Brain microvascular endothelial cell (primary cell): ENCODE data around the gene TARBP1.

Experiments used
- DNase-seq: peaks from one replicate; pipeline ENCODE4 v3.0.0-alpha.2; 2020
- H3K27ac ChIP-seq: fragments of 250-450 bp; sonication (Bioruptor Pico); 2 replicates; pipeline ENCODE4 v1.5.1; 2020; ENCODE audit warnings: mild to moderate bottlenecking, moderate library complexity
- H3K27me3 ChIP-seq: fragments of 250-450 bp; sonication (Bioruptor Pico); replicated peaks from 2 replicates; pipeline ENCODE4 v1.5.1; 2020; ENCODE audit warnings: mild to moderate bottlenecking
- H3K36me3 ChIP-seq: fragments of 250-450 bp; sonication (Bioruptor Pico); replicated peaks from 2 replicates; pipeline ENCODE4 v1.5.1; 2020; ENCODE audit warnings: mild to moderate bottlenecking
- H3K4me3 ChIP-seq: 2 replicates; pipeline ENCODE4 v1.5.1; 2011; ENCODE audit warnings: low read depth, mild to moderate bottlenecking, control low read depth, low read length, moderate library complexity
- CTCF ChIP-seq: IDR thresholded peaks from 2 replicates; pipeline ENCODE4 v1.5.1; 2011; ENCODE audit warnings: low read depth, mild to moderate bottlenecking, moderate library complexity, low read length, control low read depth, inconsistent platforms; ENCODE audit errors: missing control alignments
- in situ Hi-C: cut with HindIII; loops from 2 replicates; pipeline ENCODE4 v1.10.0; 2017; ENCODE audit warnings: low sequenced_read_pairs, low pct_ligation_motif_present

The TARBP1 gene

GRCh38 chr1:234467821-234468220 lies 11.2 kb downstream of the TARBP1 start:
- in situ Hi-C loops: no loop called here
- TF ChIP-seq CTCF: no peak
- H3K4me3 ChIP-seq: no peak overlapping the region
- no peaks in the 10 kb centered on the region for H3K27me3 ChIP-seq
- no peak for DNase-seq
- no peak overlapping the region for H3K27ac ChIP-seq
- H3K36me3 ChIP-seq: peaks cover under 1% of the 10 kb centered on the region

GRCh38 chr1:234466945-234467344 lies 12.0 kb downstream of the TARBP1 start:
- no peak overlapping the region for H3K27ac ChIP-seq
- no peak for TF ChIP-seq CTCF
- no peak for DNase-seq
- H3K4me3 ChIP-seq: no peak overlapping the region
- H3K36me3 ChIP-seq: peaks cover 2% of the 10 kb centered on the region
- no peaks in the 10 kb centered on the region for H3K27me3 ChIP-seq
- in situ Hi-C loops: no loop called here

- H3K4me3 ChIP-seq: no peak overlapping the region
- TF ChIP-seq CTCF: no peak
- no peaks in the 10 kb centered on the region for H3K27me3 ChIP-seq
- in situ Hi-C loops: no loop called here
- no peak for DNase-seq
- peaks cover 4% of the 10 kb centered on the region for H3K36me3 ChIP-seq
- H3K27ac ChIP-seq: no peak overlapping the region
Observed at GRCh38 chr1:234463749-234464148, 15.2 kb downstream of the TARBP1 start.

GRCh38 chr1:234460652-234461051 lies 18.3 kb downstream of the TARBP1 start:
- no peak overlapping the region for H3K27ac ChIP-seq
- TF ChIP-seq CTCF: no peak
- H3K36me3 ChIP-seq: peaks cover 7% of the 10 kb centered on the region
- H3K27me3 ChIP-seq: no peaks in the 10 kb centered on the region
- no peak overlapping the region for H3K4me3 ChIP-seq
- in situ Hi-C loops: no loop called here
- no peak for DNase-seq

- in situ Hi-C loops: no loop called here
- no peak for TF ChIP-seq CTCF
- Histone ChIP-seq H3K27me3 (no peaks in the 10 kb centered on the region), H3K27ac (no peak overlapping the region), H3K4me3 (no peak overlapping the region), H3K36me3 (peaks cover 7% of the 10 kb centered on the region)
- DNase-seq: no peak
Observed at GRCh38 chr1:234458352-234459017, 20.5 kb downstream of the TARBP1 start.

GRCh38 chr1:234454926-234455325 lies 24.1 kb downstream of the TARBP1 start:
- H3K36me3 ChIP-seq: peaks cover 8% of the 10 kb centered on the region
- no peak for DNase-seq
- H3K27me3 ChIP-seq: no peaks in the 10 kb centered on the region
- H3K27ac ChIP-seq: no peak overlapping the region
- TF ChIP-seq CTCF: no peak
- no peak overlapping the region for H3K4me3 ChIP-seq
- in situ Hi-C loops: no loop called here
